ENCODE data around the gene HECTD4.
"Not testable (repeated sequence)": the region's sequence is repeated elsewhere in the genome, so short reads cannot be mapped to it uniquely, and the experiment has no call there.

The HECTD4 gene

GRCh38 chr12:112349431-112349830 lies 32.8 kb downstream of the HECTD4 start:
- Histone ChIP-seq H3K27me3 (replicated peaks; ENCODE audit: control insufficient read depth, insufficient read depth, low read length) (no peaks in the 10 kb centered on the region), H3K9ac (ENCODE audit: low read length) (no peak overlapping the region), H3K9me3 (ENCODE audit: control insufficient read depth, low read length) (no peaks in the 10 kb centered on the region), H3K4me1 (ENCODE audit: control insufficient read depth, insufficient read depth, low read length) (peaks cover 18% of the 10 kb centered on the region), H3K4me3 (ENCODE audit: low read length) (no peak overlapping the region), H3K36me3 (ENCODE audit: control insufficient read depth, insufficient read depth, low read length, severe bottlenecking) (no peaks in the 10 kb centered on the region)
- no peak for DNase-seq (ENCODE audit: low read depth)

GRCh38 chr12:112348926-112349325 lies 33.3 kb downstream of the HECTD4 start:
- not testable (repeated sequence) for H3K36me3 ChIP-seq (ENCODE audit: control insufficient read depth, insufficient read depth, low read length, severe bottlenecking); DNase-seq (ENCODE audit: low read depth)

GRCh38 chr12:112347581-112347982 lies 34.6 kb downstream of the HECTD4 start:
- no peaks in the 10 kb centered on the region for H3K9me3 ChIP-seq (ENCODE audit: control insufficient read depth, low read length)
- H3K4me3 ChIP-seq (ENCODE audit: low read length): no peak overlapping the region
- no peak for DNase-seq (ENCODE audit: low read depth)
- no peaks in the 10 kb centered on the region for H3K27me3 ChIP-seq (replicated peaks; ENCODE audit: control insufficient read depth, insufficient read depth, low read length)
- H3K9ac ChIP-seq (ENCODE audit: low read length): no peak overlapping the region
- H3K36me3 ChIP-seq (ENCODE audit: control insufficient read depth, insufficient read depth, low read length, severe bottlenecking): no peaks in the 10 kb centered on the region
- peaks cover 18% of the 10 kb centered on the region for H3K4me1 ChIP-seq (ENCODE audit: control insufficient read depth, insufficient read depth, low read length)

More at GRCh38 chr12:112348926-112349325, 33.3 kb downstream of the HECTD4 start:
- not testable (repeated sequence) for H3K4me3 ChIP-seq (ENCODE audit: low read length); H3K9me3 ChIP-seq (ENCODE audit: control insufficient read depth, low read length); H3K27me3 ChIP-seq (replicated peaks; ENCODE audit: control insufficient read depth, insufficient read depth, low read length); H3K9ac ChIP-seq (ENCODE audit: low read length)
- H3K4me1 ChIP-seq (ENCODE audit: control insufficient read depth, insufficient read depth, low read length): peaks cover 18% of the 10 kb centered on the region

GRCh38 chr12:112346194-112346593 lies 36.0 kb downstream of the HECTD4 start:
- Histone ChIP-seq H3K4me1 (ENCODE audit: control insufficient read depth, insufficient read depth, low read length) (peaks cover 18% of the 10 kb centered on the region), H3K4me3 (ENCODE audit: low read length) (no peak overlapping the region), H3K27me3 (replicated peaks; ENCODE audit: control insufficient read depth, insufficient read depth, low read length) (no peaks in the 10 kb centered on the region), H3K9me3 (ENCODE audit: control insufficient read depth, low read length) (no peaks in the 10 kb centered on the region), H3K36me3 (ENCODE audit: control insufficient read depth, insufficient read depth, low read length, severe bottlenecking) (no peaks in the 10 kb centered on the region), H3K9ac (ENCODE audit: low read length) (no peak overlapping the region)
- no peak for DNase-seq (ENCODE audit: low read depth)

- H3K9ac ChIP-seq (ENCODE audit: low read length): no peak overlapping the region
- no peak for DNase-seq (ENCODE audit: low read depth)
- H3K4me3 ChIP-seq (ENCODE audit: low read length): no peak overlapping the region
- no peaks in the 10 kb centered on the region for H3K27me3 ChIP-seq (replicated peaks; ENCODE audit: control insufficient read depth, insufficient read depth, low read length)
- H3K9me3 ChIP-seq (ENCODE audit: control insufficient read depth, low read length): no peaks in the 10 kb centered on the region
- H3K36me3 ChIP-seq (ENCODE audit: control insufficient read depth, insufficient read depth, low read length, severe bottlenecking): no peaks in the 10 kb centered on the region
- H3K4me1 ChIP-seq (ENCODE audit: control insufficient read depth, insufficient read depth, low read length): no peaks in the 10 kb centered on the region
Observed at GRCh38 chr12:112344220-112344619, 38.0 kb downstream of the HECTD4 start.

- no peak for DNase-seq (ENCODE audit: low read depth)
- H3K36me3 ChIP-seq (ENCODE audit: control insufficient read depth, insufficient read depth, low read length, severe bottlenecking): no peaks in the 10 kb centered on the region
- no peak overlapping the region for H3K9ac ChIP-seq (ENCODE audit: low read length)
- H3K27me3 ChIP-seq (replicated peaks; ENCODE audit: control insufficient read depth, insufficient read depth, low read length): no peaks in the 10 kb centered on the region
- no peaks in the 10 kb centered on the region for H3K9me3 ChIP-seq (ENCODE audit: control insufficient read depth, low read length)
- no peak overlapping the region for H3K4me3 ChIP-seq (ENCODE audit: low read length)
- H3K4me1 ChIP-seq (ENCODE audit: control insufficient read depth, insufficient read depth, low read length): no peaks in the 10 kb centered on the region
Observed at GRCh38 chr12:112342587-112342986, 39.6 kb downstream of the HECTD4 start.

- Histone ChIP-seq H3K36me3 (ENCODE audit: control insufficient read depth, insufficient read depth, low read length, severe bottlenecking) (no peaks in the 10 kb centered on the region), H3K9me3 (ENCODE audit: control insufficient read depth, low read length) (no peaks in the 10 kb centered on the region), H3K4me1 (ENCODE audit: control insufficient read depth, insufficient read depth, low read length) (no peaks in the 10 kb centered on the region), H3K9ac (ENCODE audit: low read length) (no peak overlapping the region), H3K27me3 (replicated peaks; ENCODE audit: control insufficient read depth, insufficient read depth, low read length) (no peaks in the 10 kb centered on the region), H3K4me3 (ENCODE audit: low read length) (no peak overlapping the region)
- DNase-seq (ENCODE audit: low read depth): no peak
Observed at GRCh38 chr12:112341046-112341825, 41.0 kb downstream of the HECTD4 start.

GRCh38 chr12:112340230-112340629 lies 42.0 kb downstream of the HECTD4 start:
- H3K4me1 ChIP-seq (ENCODE audit: control insufficient read depth, insufficient read depth, low read length): no peaks in the 10 kb centered on the region
- DNase-seq (ENCODE audit: low read depth): no peak
- H3K9ac ChIP-seq (ENCODE audit: low read length): no peak overlapping the region
- H3K27me3 ChIP-seq (replicated peaks; ENCODE audit: control insufficient read depth, insufficient read depth, low read length): no peaks in the 10 kb centered on the region
- no peaks in the 10 kb centered on the region for H3K9me3 ChIP-seq (ENCODE audit: control insufficient read depth, low read length)
- H3K4me3 ChIP-seq (ENCODE audit: low read length): no peak overlapping the region
- H3K36me3 ChIP-seq (ENCODE audit: control insufficient read depth, insufficient read depth, low read length, severe bottlenecking): no peaks in the 10 kb centered on the region

- not testable (repeated sequence) for DNase-seq (ENCODE audit: low read depth); H3K36me3 ChIP-seq (ENCODE audit: control insufficient read depth, insufficient read depth, low read length, severe bottlenecking); H3K4me1 ChIP-seq (ENCODE audit: control insufficient read depth, insufficient read depth, low read length); H3K27me3 ChIP-seq (replicated peaks; ENCODE audit: control insufficient read depth, insufficient read depth, low read length); H3K9ac ChIP-seq (ENCODE audit: low read length); H3K9me3 ChIP-seq (ENCODE audit: control insufficient read depth, low read length); H3K4me3 ChIP-seq (ENCODE audit: low read length)
Observed at GRCh38 chr12:112334999-112335398, 47.2 kb downstream of the HECTD4 start.

- peaks cover 10% of the 10 kb centered on the region for H3K4me1 ChIP-seq (ENCODE audit: control insufficient read depth, insufficient read depth, low read length)
- H3K27me3 ChIP-seq (replicated peaks; ENCODE audit: control insufficient read depth, insufficient read depth, low read length): no peaks in the 10 kb centered on the region
- no peak for DNase-seq (ENCODE audit: low read depth)
Observed at GRCh38 chr12:112333019-112333418, 49.2 kb downstream of the HECTD4 start.

GRCh38 chr12:112331886-112332285 lies 50.3 kb downstream of the HECTD4 start:
- H3K4me1 ChIP-seq (ENCODE audit: control insufficient read depth, insufficient read depth, low read length): peaks cover 10% of the 10 kb centered on the region
- H3K36me3 ChIP-seq (ENCODE audit: control insufficient read depth, insufficient read depth, low read length, severe bottlenecking): no peaks in the 10 kb centered on the region
- H3K9ac ChIP-seq (ENCODE audit: low read length): no peak overlapping the region
- no peak overlapping the region for H3K4me3 ChIP-seq (ENCODE audit: low read length)
- no peak for DNase-seq (ENCODE audit: low read depth)
- H3K9me3 ChIP-seq (ENCODE audit: control insufficient read depth, low read length): no peaks in the 10 kb centered on the region
- H3K27me3 ChIP-seq (replicated peaks; ENCODE audit: control insufficient read depth, insufficient read depth, low read length): no peaks in the 10 kb centered on the region

More at GRCh38 chr12:112333019-112333418, 49.2 kb downstream of the HECTD4 start:
- Histone ChIP-seq H3K36me3 (ENCODE audit: control insufficient read depth, insufficient read depth, low read length, severe bottlenecking) (no peaks in the 10 kb centered on the region), H3K4me3 (ENCODE audit: low read length) (no peak overlapping the region), H3K9ac (ENCODE audit: low read length) (no peak overlapping the region), H3K9me3 (ENCODE audit: control insufficient read depth, low read length) (no peaks in the 10 kb centered on the region)

GRCh38 chr12:112330706-112331105 lies 51.5 kb downstream of the HECTD4 start:
- no peak for DNase-seq (ENCODE audit: low read depth)
- Histone ChIP-seq H3K9ac (ENCODE audit: low read length) (no peak overlapping the region), H3K27me3 (replicated peaks; ENCODE audit: control insufficient read depth, insufficient read depth, low read length) (no peaks in the 10 kb centered on the region), H3K4me3 (ENCODE audit: low read length) (no peak overlapping the region), H3K9me3 (ENCODE audit: control insufficient read depth, low read length) (no peaks in the 10 kb centered on the region), H3K36me3 (ENCODE audit: control insufficient read depth, insufficient read depth, low read length, severe bottlenecking) (no peaks in the 10 kb centered on the region), H3K4me1 (ENCODE audit: control insufficient read depth, insufficient read depth, low read length) (peaks cover 10% of the 10 kb centered on the region)

Data from adipocyte (in vitro differentiated cells).